HG02588 (cell line): Measurements from ENCODE around the gene PPP3CA.

Experiments used
- ATAC-seq: cut with Tn5 transposase; IDR thresholded peaks from one replicate; pipeline ENCODE4 v1.9.1; 2021; ENCODE audit warnings: mild to moderate bottlenecking, moderate library complexity; ENCODE audit not compliant: unreplicated experiment

The PPP3CA gene

DNA sequence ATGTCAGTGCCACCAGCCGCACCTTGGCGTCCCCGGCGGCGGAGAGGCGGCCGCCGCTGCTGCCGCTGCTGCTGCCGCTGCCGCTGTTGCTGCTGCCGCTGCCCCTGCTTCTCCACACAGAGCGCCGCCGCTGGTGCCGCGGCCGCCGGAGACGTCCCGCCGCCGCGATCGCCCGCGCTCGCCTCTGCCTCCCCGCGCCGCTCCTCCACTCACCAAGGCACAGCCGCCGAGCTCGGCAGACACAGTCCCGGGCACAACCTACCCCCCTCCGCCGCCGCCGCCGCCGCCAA lies at the start of gene PPP3CA:
Gene PPP3CA (minus strand): TSS at position 260 of the 290 bp plus-strand sequence.
- ATAC-seq = peak; percentile 14

GRCh38 chr4:101393256-101393655 lies 45.9 kb upstream of the PPP3CA start:
- no peak for ATAC-seq

GRCh38 chr4:101370663-101371210 lies 23.4 kb upstream of the PPP3CA start:
- ATAC-seq = no peak

- no peak for ATAC-seq
These were observed 19.9 kb upstream of the PPP3CA start for GRCh38 chr4:101367201-101367600.

GRCh38 chr4:101366331-101366730 lies 19.0 kb upstream of the PPP3CA start:
- no peak for ATAC-seq

DNA sequence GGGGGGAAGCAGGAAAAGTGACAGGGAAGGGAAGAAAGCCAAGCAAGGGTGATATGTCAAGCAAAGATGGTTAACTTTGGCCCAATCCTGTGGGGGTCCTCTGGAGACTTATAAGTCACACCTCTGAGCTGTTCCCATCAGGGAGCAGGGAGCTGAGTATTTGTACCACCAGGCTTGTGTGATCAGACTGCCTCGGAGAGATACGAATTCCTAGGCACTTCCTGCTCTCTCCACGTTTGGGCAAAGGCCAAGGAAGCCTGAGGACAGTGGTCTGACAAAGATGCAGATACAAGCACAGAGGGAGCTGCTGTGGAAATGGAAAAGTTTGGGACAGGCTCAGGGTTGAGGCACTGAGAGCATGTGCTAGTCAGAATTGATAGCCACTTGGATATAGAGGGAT lies 10.4 kb upstream of the PPP3CA start:
- no peak for ATAC-seq

- no peak for ATAC-seq
These were observed 9.6 kb upstream of the PPP3CA start for GRCh38 chr4:101356928-101357327.

DNA sequence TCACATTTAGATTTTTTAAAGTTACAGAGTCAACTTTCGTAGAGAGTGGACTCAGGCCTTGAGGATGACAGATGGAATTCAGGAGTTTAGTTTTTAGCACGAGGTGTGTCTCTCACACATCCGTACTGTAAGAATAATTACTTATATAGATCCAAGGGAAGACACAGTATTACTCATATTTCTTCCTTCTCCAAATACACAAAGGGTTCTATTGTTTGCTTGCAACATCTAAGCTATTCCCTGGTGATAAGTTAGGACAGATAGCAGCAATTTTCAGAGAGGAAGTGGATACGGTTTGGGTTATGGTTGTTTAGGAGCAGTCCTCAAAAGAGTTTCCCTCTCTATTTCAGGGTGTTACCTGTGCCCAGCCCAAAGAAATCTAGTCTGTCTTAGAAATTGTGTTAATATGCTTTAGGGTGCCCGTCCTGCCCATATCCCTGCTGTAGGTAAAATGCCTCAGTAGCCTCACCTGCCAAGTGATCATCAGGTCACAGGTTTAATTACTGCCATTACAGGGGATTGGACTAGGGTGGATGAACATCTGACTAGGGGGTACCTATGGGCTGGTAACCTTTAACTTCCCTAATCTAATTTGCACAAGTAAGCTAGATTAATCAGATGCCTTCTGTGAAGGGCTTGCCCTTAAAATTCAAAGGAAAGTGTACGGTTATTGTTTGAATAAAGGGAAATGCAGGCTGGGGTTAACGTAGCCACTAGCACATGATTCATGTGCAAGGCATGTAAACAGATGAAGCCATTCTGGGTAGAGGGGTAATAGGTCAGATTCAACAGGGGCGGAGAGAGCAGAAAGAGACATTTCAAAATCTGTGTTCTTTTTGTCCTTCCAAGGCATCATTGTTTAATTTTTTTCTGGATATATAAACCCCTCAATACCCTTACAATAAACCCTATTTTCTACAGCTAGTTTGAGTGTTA lies 8.7 kb upstream of the PPP3CA start:
- no peak for ATAC-seq

DNA sequence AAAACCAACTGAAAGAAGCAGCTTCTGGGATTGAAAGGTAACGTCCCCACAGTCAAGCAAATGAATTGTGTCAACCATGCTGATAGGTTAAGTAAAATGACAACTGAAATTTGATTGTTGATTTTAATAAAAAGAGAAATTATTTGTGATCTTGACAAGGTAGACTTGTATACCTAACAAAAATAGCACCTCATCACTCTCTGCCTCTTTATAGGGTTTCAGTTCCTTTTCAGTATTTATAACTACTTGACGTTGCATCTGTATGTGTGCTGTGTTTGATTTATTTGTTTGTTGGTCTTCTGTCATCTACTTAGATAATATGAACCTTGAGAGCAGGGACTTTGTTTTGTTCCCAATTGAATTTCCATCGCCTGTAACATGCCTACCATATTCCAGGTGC lies 7.9 kb upstream of the PPP3CA start:
- peak; percentile 95 for ATAC-seq

DNA sequence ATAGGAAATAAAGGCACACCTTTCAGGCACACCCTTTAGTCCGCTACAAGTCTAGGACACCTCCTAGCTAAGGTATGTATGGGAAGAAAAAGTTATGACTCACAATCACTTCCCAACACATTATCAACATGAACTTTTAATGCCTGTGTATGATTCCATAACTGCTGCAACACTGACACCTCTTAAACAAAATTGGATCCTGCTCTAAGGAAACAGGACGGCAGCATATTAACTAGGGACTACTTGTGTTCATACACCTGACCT lies 2.4 kb upstream of the PPP3CA start:
- no peak for ATAC-seq

DNA sequence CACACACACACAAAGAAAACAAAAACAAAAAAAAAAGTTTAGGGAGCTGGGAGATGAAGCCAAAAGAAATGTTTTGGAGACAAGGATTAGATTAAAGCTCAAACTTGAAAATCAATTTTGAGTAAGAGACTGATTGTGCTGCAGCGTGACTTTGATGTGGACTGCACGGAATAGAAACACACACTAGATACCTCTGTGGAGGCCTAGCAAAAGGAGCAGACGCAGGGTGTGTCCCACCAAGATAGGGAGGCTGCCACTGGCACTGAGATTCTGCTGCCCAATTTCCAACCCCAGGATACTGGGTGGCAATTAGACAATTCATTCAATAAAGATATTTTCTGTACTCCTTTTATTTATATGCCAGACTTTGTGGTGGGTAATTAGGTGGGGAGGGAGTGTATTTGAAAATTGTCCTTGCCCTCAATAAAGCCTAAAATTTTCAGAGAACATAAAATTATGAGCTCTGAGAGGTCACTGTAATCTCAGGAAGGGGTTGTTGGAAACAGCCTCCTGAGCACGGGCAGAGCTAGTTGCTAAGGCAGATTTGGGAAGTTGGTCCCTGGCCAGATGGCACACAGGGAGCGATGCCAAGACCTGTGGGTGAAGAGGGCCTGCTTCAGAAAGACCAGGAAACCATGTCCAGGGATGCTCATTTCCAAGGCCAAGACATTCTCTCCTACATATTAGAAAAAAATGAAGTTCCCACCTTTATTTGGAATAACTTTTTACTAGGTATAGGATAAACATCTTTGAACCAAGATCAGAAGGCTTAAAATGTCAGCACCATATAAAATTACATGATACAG lies 1.9 kb upstream of the PPP3CA start:
- no peak for ATAC-seq

DNA sequence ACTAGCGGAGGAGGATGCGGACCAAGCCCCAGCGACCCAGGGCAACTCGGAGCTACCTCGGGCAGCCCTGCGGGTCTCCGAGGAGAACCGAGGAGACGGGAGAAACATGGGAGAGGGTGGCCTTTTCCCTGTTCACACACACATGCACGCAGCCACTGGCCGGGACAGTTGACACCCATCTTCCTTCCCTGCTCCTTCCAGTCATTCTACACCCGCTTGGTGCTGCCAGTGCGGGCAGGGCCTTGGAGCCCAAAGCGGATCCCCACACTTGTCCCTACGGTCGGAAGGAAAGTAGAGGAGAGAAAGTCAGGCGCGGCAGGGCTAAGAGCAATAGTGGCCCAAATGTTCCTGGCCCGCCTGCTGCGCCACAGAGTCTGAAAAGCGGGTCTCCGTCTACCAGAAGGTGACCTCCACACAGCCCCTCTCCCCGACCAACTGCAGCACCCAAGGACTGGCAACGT lies 1.1 kb upstream of the PPP3CA start:
- no peak for ATAC-seq

GRCh38 chr4:101347557-101348366 lies 436 bp upstream of the PPP3CA start:
- ATAC-seq = peak; percentile 76

- ATAC-seq = peak; percentile 4
These were observed 717 bp downstream of the PPP3CA start for GRCh38 chr4:101346351-101347266.

DNA sequence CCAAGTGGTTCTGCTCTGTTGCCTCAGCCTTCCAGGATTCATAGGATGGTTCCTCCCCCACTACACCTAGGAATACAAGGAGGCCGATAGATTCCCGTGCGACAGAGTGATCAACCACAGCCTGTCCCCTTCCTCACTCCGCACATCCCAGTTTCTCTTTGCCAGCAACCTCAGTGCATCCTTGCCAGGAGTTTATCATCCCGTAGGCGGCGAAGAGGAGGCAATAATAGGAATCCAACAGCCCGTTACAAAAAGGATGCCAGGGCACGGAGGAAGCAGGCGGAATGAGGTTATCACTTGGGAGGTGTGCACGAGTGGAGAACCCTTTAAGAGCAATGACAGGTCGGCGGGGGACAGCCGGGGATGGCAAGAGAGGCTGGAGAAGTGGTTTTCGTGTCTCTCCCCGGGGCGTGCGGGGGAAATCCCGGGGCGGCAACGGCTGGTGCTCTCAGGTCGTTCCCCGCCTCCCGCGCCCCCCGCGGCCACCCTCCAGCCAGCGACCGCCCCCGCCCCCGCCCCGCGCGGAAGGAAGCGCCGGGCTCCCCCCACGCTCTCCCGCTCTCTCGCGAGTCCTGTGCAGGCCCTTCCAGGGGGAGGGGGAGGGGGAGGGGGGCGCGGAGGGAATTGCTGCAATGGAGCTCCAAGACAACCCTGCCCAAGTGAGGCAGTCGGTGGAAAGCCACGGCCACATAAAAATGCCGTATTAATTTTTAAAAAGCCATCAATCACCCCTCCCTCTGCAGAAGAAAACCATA lies 1.6 kb downstream of the PPP3CA start:
- no peak for ATAC-seq

GRCh38 chr4:101345271-101345595 lies 2.1 kb downstream of the PPP3CA start:
- ATAC-seq = no peak

DNA sequence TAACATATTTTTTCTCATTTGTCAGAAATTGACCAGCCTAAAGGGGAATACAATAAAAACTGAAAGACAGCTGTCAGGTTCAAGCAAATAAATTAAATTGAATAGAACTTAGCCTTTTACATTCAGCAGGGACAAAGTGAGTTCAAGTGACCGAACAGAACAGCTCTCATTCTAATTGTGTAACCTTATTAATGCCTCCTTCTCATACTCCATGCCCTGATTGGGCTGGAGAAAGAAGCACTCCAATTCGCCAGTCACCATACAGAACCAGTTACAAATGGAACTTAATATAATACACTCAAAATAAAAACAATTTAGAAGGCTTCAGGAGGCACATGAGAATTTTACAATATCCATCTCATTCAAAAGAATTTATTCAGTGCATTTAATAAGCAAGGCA lies 8.0 kb downstream of the PPP3CA start:
- no peak for ATAC-seq

GRCh38 chr4:101337688-101338087 lies 9.6 kb downstream of the PPP3CA start:
- ATAC-seq = no peak

DNA sequence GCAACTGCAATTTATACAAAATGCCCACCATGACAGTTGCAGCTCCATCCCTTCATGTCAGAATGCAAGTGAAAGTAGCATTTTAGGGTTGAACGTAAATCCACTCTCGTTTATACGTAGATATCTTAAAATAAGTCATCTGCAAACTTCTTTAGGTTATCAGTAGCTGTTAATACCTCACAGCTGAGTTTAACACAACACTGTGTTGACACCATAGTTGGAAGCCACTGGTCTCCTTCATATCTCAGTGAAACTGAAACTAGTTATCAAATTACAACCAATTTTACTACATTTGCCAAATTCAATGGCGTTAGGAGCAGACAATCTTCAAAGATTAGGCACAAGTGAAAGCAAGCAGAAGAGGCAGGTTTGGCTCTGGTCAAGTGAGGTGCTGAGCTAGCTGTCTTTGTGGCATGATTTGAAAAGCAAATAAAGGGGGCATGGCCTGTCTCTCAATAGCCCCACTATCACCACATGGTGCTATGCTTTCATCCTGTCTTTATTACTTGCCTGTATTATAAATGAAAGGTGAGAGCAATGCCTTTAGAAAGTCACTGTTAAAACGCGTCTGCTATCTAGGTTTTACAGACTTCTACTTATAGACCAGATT lies 12.3 kb downstream of the PPP3CA start:
- peak; percentile 54 for ATAC-seq
